T-helper 1 cell (primary cell): ENCODE measurements around the gene VPS16.

ENCODE experiments used
- DNase-seq, 5 donors: peaks; one replicate each; pipeline ENCODE4 v3.0.0-alpha.2; 2012 to 2020

VPS16 gene

DNA sequence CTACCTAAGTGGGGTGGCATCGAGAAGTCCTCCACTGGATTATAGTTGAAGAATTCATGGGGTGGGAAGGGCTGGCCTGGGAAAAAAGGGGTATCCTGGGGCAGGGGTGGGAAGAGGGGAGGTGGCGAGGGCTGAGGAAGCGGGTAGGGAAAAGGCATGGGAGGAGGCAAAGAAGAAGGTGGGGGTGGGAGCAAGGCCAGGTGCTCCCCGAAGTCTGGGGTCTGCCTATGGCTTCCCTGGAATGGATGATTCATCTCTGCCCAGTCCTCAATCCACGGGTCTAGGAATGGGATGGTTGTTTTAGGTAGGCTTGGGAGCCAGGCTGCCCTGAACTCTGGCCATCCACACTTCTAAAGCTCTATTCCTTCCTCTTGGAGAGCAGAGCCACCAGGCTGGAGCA lies 4.5 kb upstream of the VPS16 start:
- no peak for DNase-seq

DNA sequence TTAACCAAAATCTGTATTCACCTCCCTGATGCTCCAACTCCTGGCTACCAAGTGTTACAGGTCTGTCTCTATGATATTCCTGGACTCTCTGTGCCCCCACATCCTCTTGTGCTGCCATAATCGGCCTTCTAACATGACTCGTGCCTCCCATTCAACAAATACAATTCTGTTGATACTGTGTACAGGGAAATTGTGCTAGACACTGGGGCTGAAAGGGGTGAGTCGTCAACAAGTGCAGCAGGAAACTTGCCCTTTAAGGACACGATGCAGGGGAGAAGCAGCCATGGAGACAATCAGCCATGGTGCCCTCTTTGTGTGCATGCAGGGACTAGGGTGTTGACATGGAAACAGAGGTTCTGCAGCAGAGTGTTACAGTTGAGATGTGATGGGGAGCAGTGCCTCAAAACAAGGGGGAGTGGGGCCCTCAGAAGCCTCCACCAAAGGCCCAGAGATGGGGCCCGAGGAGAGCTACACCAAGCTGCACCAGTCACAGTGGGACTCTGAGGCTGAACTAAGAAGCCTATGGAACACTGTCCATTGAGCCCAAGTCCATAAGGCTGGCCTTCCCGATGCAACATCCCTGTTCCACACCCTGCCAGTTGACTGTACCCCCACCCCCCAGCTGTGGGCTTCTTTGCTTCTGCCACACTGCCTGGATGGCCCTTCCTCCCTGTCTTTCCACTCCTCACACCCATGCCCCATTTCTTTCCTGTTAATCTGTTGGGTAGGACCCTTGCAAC lies 3.2 kb upstream of the VPS16 start:
- DNase-seq = no peak

DNA sequence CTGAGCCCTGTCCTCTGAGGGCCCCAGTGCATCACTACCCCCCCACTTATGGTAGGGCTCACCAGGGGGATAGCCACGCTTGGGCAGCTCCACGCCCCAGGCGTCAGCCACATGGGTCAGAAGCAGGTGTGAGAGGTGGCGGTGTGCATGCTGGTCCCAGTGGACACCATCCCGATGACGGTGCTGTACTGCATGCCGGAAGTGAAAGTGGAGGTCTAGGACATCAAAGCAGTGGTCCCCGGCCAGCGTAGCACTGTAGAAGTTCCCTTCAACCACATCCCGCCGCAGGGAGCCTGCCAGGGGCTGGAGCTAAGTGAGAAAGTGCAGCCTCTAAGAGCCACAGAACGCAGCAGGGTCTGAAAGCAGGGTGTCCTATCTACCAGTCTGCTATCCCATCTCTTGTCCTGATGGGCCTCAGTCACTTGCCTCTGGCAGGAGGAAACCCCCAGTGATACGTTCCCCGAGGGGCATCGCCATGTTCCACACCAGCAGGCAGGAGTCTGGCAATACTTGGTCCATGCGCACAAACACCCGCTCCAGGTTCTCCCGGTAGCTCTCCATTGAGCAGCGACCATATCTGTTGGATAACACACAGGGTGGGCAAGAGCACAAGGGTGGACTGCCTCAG lies 2.3 kb upstream of the VPS16 start:
- DNase-seq = no peak

DNA sequence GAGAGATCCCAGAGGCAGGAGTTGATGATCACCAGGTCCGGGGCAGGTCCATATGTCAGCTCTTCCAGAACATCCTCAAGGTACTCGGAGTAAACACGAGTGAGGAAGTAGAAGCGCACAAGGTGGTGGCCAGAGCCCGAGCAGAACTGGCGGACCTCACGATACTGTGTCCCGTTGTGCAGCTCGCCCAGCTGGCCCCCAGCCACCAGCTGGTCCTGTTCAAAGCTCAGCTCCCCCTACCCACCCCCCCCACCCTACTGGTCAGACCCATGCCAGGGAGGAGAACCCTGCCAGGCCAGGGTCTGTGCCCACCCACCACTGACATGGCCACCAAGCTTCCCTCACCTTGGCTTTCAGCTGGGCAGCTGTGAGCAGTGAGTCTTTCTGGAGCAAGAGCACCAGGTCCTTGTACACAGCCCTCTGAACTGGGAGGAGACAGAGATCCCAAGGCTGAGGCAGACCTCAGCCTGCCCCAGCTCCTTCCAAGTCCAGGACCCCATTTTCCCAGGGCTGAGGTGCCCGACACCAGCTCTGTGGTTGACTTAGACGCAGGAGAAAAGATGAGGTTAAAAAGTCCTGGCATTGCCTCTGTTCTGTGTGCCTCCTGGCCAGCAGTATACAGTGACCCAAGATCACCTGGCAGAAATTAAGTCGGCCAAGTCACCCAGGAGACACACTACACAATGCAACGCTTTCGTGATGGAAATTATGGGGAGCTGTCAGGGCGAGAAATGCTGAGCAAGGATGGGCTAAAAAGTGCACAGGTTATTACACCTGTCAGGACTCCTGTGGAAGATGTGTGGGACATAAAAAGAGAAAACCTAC lies 1.5 kb upstream of the VPS16 start:
- DNase-seq = no peak

DNA sequence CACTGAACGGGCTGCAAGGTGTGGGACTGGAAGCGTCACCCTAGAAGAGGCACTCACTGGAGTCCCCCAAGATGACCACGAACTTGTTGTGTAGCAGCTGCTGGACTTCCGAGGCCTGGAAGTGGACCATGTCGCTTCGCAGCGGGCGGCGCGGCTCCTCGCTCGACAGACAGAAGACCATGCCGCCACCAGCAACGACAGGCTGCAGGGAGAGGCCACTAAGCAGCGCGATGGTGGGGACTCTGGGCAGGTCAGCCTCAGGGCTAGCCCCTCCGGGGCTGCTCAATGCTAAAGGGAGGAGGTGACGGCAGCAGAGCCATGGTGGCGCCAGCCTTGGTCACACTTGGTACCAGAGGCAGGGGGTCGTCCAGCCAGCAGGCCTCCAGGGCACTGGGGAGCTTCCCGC lies 810 bp upstream of the VPS16 start:
- no peak for DNase-seq

DNA sequence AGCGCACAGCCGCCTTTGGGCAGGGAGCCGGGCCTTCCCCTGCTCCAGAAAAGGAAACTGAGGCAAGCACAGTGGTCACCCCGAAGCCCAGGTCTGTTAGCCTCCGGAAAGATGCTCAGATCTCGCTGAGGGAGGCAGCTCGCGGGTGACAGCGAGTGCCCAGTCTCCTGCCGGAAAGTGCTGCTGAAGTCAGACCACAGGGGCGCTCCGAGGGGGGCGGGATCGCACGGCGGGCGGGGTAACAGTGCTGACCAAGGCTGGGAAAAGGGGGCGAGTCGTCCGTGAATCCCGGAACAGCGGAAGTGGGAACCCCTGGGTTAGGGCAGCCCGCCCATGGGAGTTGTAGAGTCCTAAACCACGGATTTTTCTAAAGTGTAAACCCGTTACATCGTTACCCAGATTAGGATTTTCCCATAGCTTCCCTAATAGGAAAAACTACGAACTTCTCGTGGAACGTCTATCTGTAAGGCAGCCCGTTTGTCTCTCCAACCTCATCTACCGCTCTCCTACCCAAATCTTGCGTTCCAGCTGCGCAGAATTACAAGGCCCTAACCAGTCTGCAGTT lies 504 bp downstream of the VPS16 start:
- DNase-seq = peak in 3 of 5 donors; percentile 15 to 40 (median 31)

DNA sequence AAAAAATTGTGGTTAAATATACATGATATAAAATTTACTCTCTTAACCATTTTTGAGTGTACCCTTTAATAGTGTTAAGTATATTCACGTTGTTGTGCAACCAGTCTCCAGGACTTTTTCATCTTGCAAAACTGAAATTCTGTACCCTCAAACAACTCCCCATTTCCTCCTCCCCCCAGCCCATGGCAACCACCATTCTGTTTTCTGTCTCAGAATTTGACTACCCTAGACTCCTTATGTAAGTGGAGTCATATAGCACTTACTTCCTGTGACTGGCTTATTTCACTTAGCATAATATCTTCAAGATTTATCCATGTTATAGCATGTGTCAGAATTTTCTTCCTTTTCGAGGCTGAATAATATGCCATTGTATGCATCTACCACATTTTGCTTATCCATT lies 5.1 kb downstream of the VPS16 start:
- DNase-seq = no peak

DNA sequence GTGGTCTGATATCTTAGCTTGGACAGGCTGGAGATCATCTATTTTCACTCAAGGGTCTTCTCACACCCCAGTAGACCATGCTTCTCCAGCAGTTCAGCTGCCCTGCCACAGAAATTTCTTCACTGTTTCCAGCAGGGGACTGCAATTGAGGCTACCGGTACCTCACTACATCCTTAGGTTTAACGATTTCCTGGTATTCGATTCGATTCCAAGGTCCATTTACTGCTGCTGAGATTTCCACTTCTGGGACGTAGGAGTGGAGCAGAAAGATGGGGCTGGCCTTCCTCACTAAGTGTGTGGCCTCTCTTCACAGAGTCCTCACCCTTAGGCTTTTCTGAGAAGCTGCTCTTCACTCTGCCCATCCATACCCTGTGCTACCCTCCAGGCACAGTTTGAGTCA lies 6.2 kb downstream of the VPS16 start:
- DNase-seq = no peak

DNA sequence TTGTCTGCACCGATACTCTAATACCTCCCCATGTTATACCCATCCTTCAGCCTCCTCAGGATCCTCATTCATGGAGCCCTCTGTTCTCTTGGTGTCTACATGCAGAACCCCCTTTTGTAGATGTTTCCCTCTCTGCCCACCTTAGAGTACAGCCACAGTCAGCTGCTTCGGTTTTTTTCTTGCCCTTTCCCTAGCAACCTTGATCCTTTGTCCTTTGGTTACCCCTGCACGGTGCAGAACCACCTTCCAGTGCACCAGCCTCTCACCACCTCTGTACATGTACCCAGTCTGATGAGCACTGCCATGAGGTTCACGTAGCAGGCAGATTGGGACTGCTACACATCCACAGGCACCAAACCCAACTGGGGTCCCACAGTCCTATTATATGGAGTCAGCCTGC lies 7.3 kb downstream of the VPS16 start:
- DNase-seq = no peak

DNA sequence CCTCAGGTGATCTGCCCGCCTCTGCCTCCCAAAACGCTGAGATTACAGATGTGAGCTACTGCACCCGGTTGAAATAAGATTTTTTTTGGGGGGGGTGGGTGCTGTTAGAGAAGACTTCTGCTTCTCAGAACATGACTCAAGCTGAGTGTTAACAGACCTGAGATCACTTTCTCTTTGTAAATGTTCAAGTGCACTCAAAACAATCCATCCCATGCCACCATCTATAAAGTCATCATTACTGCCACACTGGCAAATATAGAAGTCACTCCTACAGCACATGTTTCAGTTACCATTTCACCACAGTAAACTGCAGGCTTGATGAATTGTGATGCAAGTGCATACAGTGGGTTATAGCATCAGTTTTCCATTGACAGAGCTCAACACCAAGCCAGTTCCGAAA lies 9.0 kb downstream of the VPS16 start:
- DNase-seq = no peak

DNA sequence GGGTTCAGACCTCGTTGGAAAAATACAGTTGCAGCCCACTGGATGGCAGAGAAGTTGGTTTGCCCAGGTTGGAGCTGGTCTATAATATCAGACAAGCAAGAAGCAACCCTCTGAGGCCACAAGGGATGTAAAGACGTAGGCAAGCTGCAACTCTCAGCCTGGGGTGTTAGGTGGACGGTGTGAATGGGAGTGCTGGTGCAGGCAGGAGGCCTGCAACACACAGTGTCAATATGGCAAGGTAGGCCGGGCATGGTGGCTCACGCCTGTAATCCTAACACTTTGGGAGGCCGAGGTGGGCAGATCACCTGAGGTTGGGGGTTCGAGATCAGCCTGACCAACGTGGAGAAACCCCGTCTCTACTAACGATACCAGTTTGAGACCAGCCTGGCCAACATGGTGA lies 10.5 kb downstream of the VPS16 start:
- no peak for DNase-seq

DNA sequence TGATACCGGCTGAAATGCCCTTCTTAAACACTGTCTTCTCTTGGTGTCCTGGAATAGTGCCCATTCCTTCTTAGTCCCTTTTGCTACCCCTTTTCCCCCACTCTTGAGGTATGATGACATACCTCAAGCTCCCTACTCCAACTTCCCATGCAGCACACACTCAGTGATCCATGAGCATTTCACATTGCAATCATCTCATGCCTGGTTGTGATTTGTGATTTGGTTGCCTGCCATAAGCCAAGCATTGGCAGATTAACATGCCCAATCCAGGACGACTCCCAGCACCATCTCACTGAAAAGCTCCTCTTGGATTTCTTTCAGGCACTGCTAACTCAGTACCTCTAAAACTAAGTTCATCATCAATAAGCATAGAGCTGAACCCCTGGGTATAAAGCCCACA lies 18.0 kb downstream of the VPS16 start:
- DNase-seq = no peak

DNA sequence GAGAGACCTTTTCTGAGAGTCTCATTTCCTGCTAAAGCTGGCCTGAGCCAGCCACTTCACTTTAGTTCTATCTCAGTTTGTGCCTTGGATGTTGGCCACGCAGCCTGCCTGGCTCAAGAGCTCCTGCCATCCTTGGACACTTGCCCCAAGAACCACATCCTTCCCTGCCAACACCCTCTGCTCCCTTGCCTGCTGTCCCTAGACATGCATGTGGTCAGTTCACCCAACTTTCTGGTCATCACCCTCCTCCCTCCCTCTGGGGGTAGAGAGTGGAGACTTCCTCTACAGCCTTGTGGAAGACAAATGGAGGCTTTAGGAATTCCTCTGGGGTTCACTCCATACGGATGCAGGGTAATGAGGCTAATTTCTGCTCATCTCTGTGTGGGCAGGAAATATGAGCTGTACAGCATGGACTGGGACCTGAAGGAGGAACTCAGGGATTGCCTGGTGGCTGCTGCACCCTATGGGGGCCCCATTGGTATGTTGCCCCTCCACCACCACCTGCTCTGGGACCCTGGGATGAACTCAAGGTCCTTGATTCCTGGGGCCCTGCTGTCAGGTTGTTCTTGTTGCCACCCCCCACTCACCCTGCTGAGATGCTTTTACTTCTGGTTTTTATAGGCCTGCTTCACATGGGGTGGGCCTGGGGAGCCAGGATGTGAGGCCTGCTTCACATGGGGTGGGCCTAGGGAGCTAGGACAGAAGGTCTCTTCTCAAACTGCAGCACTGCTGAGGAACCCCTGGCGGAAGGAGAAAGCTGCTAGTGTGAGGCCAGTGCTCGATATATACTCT lies 19.0 kb downstream of the VPS16 start:
- DNase-seq = no peak

DNA sequence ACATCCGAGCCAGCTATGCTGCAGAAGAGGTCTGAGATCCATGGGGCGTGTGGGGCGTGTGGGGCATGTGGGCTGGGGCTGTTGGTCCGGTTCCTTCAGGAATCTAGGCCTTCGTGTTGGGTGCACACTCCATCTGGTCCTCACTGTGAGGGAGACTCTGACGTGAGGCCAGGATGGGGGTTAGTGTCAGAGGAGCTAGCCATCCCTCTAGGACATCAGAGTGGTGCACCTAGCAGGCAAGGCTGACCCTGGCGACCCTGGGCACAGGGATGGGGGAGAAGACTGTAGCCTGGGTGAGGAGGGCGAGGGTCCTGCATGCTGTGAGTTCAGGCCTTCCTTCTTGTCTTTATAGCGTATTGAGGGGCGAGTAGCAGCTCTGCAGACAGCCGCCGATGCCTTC lies 24.1 kb downstream of the VPS16 start:
- no peak for DNase-seq

DNA sequence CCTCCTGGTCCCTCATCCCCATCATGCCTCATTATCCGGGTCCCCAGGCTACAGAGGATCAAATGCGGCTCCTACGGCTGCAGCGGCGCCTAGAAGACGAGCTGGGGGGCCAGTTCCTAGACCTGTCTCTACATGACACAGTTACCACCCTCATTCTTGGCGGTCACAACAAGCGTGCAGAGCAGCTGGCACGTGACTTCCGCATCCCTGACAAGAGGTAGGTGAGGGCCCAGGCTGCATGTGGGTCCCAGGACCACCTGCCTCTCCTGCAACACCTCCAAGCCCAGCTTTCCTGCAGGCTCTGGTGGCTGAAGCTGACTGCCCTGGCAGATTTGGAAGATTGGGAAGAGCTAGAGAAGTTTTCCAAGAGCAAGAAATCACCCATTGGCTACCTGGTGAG lies 24.6 kb downstream of the VPS16 start:
- DNase-seq = no peak

DNA sequence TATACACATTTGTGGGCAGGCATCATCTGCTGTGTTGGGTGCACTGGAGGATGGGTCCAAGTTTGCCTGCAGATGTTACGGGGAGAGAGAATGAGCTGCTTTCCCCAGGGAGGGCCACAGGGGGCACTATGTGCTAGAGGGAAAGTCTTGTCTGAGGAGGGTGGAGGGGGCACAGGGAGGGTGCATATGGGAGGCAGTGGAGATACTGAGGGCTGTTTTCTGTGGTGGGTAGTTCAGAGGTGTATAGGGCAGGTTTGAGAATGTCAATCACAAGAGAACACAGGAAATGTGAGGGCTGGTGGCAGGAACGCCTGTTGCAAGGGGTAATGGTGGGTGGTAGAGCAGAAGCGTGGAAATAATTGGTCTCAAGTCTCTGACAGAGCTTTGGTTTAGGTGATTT lies 25.1 kb downstream of the VPS16 start:
- DNase-seq = no peak

DNA sequence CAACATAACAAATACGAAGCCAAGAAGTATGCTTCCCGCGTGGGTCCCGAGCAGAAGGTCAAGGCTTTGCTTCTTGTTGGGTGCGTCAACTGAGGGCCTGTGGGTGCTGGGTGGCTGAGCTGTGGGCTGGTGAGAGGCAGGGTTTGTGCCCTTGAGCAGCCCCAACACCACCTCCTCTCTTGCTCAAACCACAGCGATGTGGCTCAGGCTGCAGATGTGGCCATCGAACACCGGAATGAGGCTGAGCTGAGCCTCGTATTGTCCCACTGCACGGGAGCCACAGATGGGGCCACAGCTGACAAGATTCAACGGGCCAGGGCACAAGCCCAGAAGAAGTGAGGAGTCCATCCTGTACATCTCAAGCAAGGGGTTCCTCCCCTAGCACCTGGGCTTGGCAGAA lies 25.7 kb downstream of the VPS16 start:
- DNase-seq = no peak

DNA sequence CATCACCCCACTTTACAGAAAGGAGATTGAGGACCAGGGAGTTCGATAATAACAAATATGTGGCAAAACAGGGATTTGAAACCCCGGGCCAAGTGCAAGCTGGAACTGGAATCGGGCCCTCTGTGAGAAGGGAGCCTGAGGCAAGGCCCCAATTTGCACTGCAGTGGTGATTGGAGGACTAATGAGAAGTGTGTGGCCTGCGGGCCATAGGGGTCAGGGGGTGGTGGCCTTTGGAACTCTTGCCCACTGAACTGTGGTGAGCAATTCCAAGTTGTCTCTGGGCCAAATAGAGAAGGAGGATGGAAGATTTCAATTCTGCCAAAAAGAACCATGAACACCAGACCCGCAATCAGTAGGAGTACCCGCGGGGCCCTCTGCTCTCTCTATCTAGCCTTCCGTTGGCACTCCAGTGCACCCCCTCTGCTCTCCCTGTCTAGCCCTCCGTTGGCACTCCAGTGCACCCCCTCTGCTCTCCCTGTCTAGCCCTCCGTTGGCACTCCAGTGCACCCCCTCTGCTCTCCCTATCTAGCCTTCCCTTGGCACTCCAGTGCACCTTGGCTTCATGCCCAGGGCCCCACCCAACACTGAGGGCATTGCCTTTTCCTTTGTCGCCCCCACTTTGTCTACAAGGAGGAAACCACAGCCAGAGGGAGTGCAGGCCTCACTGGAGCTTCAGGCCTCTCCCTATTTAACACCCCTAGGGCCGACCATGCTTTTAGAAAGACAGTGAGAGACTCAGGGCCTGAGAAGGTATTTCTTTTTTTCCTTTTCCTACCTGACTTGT lies 26.7 kb downstream of the VPS16 start:
- no peak for DNase-seq

DNA sequence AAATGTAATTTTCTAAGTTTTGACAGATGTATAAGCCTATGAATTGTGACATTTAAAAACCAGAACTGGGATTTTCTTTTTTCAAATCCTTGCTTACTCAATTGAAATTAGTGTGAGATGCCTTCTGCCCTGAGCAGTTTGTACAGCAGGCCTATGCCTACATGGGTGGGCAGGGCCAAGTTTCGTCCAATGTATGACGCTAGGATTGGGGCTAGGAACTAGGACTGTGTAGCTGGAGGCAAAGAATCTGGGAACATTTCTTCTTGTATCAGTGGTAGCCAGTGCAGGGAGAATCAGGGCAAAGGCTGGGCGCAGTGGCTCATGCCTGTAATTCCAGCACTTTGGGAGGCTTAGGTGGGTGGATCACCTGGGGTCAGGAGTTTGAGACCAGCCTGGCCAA lies 28.8 kb downstream of the VPS16 start:
- no peak for DNase-seq

DNA sequence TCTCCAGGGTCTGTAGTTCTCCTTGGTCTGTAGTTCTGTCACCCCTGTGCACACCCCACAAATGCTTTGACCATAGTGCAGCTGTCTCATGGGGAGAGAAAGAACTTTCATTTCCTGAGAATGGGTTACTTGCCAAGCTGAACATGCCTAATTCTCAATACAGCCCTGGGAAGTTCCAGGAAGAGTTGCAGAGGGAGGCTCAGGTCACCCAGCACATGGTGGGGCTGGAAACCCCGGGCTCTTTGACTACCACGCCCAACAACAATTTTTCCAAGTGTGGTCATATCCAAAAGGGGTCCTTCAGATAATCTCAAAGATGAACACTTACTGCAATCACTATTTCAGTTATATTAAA lies 30.5 kb downstream of the VPS16 start:
- no peak for DNase-seq

DNA sequence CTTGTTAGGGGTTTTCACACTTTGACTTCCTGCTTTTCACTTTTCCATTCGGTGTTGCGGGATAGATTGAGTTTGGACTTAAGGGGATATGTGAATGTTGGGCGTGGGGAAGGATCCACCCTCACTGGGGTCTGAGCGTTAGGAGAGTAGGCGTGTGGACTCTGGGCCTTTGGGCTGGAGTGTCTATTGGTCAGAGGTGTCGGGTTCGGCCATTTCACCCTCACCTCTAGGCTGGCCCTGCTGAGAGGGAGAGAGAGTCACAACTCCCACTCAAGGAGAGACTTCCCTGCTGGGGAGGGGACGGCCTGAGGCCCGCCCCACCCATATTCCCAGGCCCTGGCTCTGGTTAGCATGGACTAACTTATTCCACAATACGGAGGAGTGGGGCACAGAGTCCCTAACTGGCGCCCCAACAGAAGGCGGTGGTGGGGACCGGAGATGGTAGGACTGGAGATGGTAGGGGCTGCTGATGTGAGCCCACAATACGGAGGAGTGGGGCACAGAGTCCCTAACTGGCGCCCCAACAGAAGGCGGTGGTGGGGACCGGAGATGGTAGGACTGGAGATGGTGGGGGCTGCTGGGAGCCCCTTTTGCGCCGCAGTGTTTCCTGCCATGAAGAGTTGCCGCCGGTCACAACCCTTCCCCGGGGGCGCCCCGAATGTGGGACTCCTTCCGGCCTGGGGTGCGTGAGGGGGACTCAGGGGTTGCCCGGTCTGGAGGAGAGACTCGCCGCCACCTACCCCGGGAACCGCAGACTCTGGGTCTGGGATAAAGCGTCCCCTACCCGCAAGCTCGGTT lies 31.3 kb downstream of the VPS16 start:
- DNase-seq = peak in 2 of 5 donors; percentile 7 to 8
